SH-SY5Y (cell line): ENCODE data around the gene MCOLN2.

ENCODE experiments used
- GATA2 ChIP-seq: IDR thresholded peaks from 2 replicates; pipeline ENCODE4 v1.6.1; 2011; ENCODE audit warnings: mild to moderate bottlenecking, low read depth, low read length
- GATA3 ChIP-seq: IDR thresholded peaks from 2 replicates; pipeline ENCODE4 v1.6.1; 2011; ENCODE audit warnings: low read depth, mild to moderate bottlenecking, low read length, moderate library complexity

- no peak for TF ChIP-seq GATA2
- TF ChIP-seq GATA3: no peak
Observed at GRCh38 chr1:84956097-84956496, 40.8 kb downstream of the MCOLN2 start.
